ENCODE data around the gene DNASE1L3.

DNA sequence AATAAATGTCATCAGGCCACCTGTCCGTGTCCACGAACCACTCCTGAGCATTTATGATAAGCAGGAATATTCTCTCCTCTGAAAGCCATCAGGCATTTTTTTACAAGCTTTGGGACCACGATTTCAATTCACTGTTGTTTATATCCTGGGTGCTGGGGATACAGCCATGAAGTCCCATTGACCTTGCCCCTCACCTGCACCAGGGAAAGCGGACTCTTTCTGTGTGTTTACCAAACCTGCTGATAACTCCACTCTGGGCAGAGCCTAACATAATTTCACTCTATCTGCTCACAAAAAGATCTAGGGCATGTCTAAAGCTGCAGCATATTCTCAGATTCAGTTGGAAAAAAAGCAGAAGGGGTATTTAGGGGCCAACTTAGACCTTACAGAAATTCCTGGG, 4.8 kb downstream of the DNASE1L3 start:
- TF ChIP-seq, protein P1, sequence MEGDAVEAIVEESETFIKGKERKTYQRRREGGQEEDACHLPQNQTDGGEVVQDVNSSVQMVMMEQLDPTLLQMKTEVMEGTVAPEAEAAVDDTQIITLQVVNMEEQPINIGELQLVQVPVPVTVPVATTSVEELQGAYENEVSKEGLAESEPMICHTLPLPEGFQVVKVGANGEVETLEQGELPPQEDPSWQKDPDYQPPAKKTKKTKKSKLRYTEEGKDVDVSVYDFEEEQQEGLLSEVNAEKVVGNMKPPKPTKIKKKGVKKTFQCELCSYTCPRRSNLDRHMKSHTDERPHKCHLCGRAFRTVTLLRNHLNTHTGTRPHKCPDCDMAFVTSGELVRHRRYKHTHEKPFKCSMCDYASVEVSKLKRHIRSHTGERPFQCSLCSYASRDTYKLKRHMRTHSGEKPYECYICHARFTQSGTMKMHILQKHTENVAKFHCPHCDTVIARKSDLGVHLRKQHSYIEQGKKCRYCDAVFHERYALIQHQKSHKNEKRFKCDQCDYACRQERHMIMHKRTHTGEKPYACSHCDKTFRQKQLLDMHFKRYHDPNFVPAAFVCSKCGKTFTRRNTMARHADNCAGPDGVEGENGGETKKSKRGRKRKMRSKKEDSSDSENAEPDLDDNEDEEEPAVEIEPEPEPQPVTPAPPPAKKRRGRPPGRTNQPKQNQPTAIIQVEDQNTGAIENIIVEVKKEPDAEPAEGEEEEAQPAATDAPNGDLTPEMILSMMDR (IDR thresholded peaks at IDR 0.05; ENCODE audit: low read depth, low read length, poor library complexity, severe bottlenecking) = no peak
- no peak for TF ChIP-seq EZH2phosphoT487 (IDR thresholded peaks at IDR 0.05; ENCODE audit: borderline replicate concordance, low read length)
